Trophoblast cell (in vitro differentiated cells and primary cell): ENCODE results near the gene TRAIP.

Source experiments
- DNase-seq, 2 donors: peaks; one replicate each; pipeline ENCODE4 v3.0.0-alpha.2; 2016
- H2AFZ ChIP-seq: 2 replicates; pipeline ENCODE4 v1.6.1; 2013; ENCODE audit warnings: low read length, moderate library complexity, mild to moderate bottlenecking; ENCODE audit not compliant: insufficient read depth, poor library complexity
- H2AK5ac ChIP-seq: 2 replicates; pipeline ENCODE4 v1.6.1; 2013; ENCODE audit warnings: mild to moderate bottlenecking, low read length
- H2BK120ac ChIP-seq: 2 replicates; pipeline ENCODE4 v1.6.1; 2013; ENCODE audit warnings: low read length, mild to moderate bottlenecking, moderate library complexity; ENCODE audit not compliant: insufficient read depth, poor library complexity
- H2BK12ac ChIP-seq: 2 replicates; pipeline ENCODE4 v1.6.1; 2013; ENCODE audit warnings: mild to moderate bottlenecking, low read length, moderate library complexity
- H2BK5ac ChIP-seq: 2 replicates; pipeline ENCODE4 v1.6.1; 2013; ENCODE audit warnings: low read length, low read depth, moderate library complexity, mild to moderate bottlenecking; ENCODE audit not compliant: poor library complexity
- H3K14ac ChIP-seq: 2 replicates; pipeline ENCODE4 v1.6.1; 2013; ENCODE audit warnings: mild to moderate bottlenecking, low read length
- H3K18ac ChIP-seq: 2 replicates; pipeline ENCODE4 v1.6.1; 2013; ENCODE audit warnings: mild to moderate bottlenecking, low read length
- H3K23ac ChIP-seq: 2 replicates; pipeline ENCODE4 v1.6.1; 2013; ENCODE audit warnings: low read length
- H3K27ac ChIP-seq: 2 replicates; pipeline ENCODE4 v1.5.1; 2013; ENCODE audit warnings: low read depth, mild to moderate bottlenecking, inconsistent platforms, low read length, moderate library complexity
- H3K27me3 ChIP-seq: 2 replicates; pipeline ENCODE4 v1.6.1; 2013; ENCODE audit warnings: inconsistent platforms, mild to moderate bottlenecking, low read length, moderate library complexity; ENCODE audit not compliant: insufficient read depth
- H3K36me3 ChIP-seq, 2 experiments: 1 replicate in 1 of 2; 2 replicates in 1 of 2; pipeline ENCODE4 v1.6.1; 2013; ENCODE audit warnings: low read length in 2 of 2, mild to moderate bottlenecking in 2 of 2, moderate library complexity in 1 of 2; ENCODE audit not compliant: insufficient read depth in 2 of 2, control insufficient read depth in 1 of 2
- H3K4ac ChIP-seq: 2 replicates; pipeline ENCODE4 v1.6.1; 2013; ENCODE audit warnings: low read depth, mild to moderate bottlenecking, low read length, moderate library complexity
- H3K4me1 ChIP-seq, 2 experiments: 1 replicate in 1 of 2; 2 replicates in 1 of 2; pipeline ENCODE4 v1.6.1; 2013; ENCODE audit warnings: low read length in 2 of 2, mild to moderate bottlenecking in 2 of 2, moderate library complexity in 1 of 2; ENCODE audit not compliant: insufficient read depth in 2 of 2, control insufficient read depth in 1 of 2
- H3K4me2 ChIP-seq: 2 replicates; pipeline ENCODE4 v1.6.1; 2013; ENCODE audit warnings: inconsistent platforms, mild to moderate bottlenecking, low read length, moderate library complexity
- H3K4me3 ChIP-seq: 2 replicates; pipeline ENCODE4 v1.5.1; 2013; ENCODE audit warnings: mild to moderate bottlenecking, low read depth, low read length, inconsistent platforms
- H3K79me1 ChIP-seq: one replicate; pipeline ENCODE4 v1.6.1; 2013; ENCODE audit warnings: low read length
- H3K79me2 ChIP-seq: 2 replicates; pipeline ENCODE4 v1.6.1; 2013; ENCODE audit warnings: low read length, mild to moderate bottlenecking; ENCODE audit not compliant: control insufficient read depth, insufficient read depth, poor library complexity
- H3K9ac ChIP-seq: 2 replicates; pipeline ENCODE4 v1.6.1; 2013; ENCODE audit warnings: mild to moderate bottlenecking, low read length
- H3K9me3 ChIP-seq: 2 replicates; pipeline ENCODE4 v1.6.1; 2013; ENCODE audit warnings: low read depth, mild to moderate bottlenecking, control low read depth, inconsistent platforms, low read length; ENCODE audit not compliant: insufficient read depth
- H4K12ac ChIP-seq: 2 replicates; pipeline ENCODE4 v1.6.1; 2013; ENCODE audit warnings: low read depth, mild to moderate bottlenecking, low read length, moderate library complexity
- H4K8ac ChIP-seq: 2 replicates; pipeline ENCODE4 v1.6.1; 2013; ENCODE audit warnings: low read depth, mild to moderate bottlenecking, low read length, moderate library complexity
- H4K91ac ChIP-seq: one replicate; pipeline ENCODE4 v1.6.1; 2013; ENCODE audit warnings: low read depth, mild to moderate bottlenecking, low read length, moderate library complexity
- WGBS: extraction: QIAGEN DNeasy Blood & Tissue Kit; methylation state at CpG from one replicate; pipeline ENCODE4 v1.1.7; 2013; ENCODE audit warnings: missing lambda C conversion rate; ENCODE audit not compliant: insufficient read length, insufficient coverage; ENCODE audit errors: extremely low coverage; 5-methylcytosine and 5-hydroxymethylcytosine counted together

Gene TRAIP

GRCh38 chr3:49859576-49860305 lies 3.4 kb upstream of the TRAIP start:
- no peak overlapping the region for H2AK5ac ChIP-seq
- WGBS, result no CpG with 5 or more reads among the region's 12 CpGs
- H2BK12ac ChIP-seq, result no peak overlapping the region
- DNase-seq, result no peak
- no peak overlapping the region for H3K9ac ChIP-seq
- H3K79me1 ChIP-seq, result peaks cover 5% of the 10 kb centered on the region
- H2BK5ac ChIP-seq, result no peak overlapping the region
- H3K18ac ChIP-seq, result no peak overlapping the region
- H3K27ac ChIP-seq, result no peak overlapping the region
- H4K91ac ChIP-seq, result no peak overlapping the region
- H2AFZ ChIP-seq, result no peak overlapping the region
- no peak overlapping the region for H3K4me2 ChIP-seq
- peaks cover 5 to 12% of the 10 kb centered on the region in 2 experiments for H3K4me1 ChIP-seq
- no peak overlapping the region for H3K23ac ChIP-seq
- H3K4me3 ChIP-seq, result no peak overlapping the region
- no peaks in the 10 kb centered on the region for H3K36me3 ChIP-seq
- peaks cover 2% of the 10 kb centered on the region for H3K79me2 ChIP-seq
- no peaks in the 10 kb centered on the region for H3K9me3 ChIP-seq
- no peak overlapping the region for H3K14ac ChIP-seq
- H4K12ac ChIP-seq, result no peak overlapping the region
- H4K8ac ChIP-seq, result no peak overlapping the region
- H3K27me3 ChIP-seq, result no peaks in the 10 kb centered on the region
- no peak overlapping the region for H2BK120ac ChIP-seq
- no peak overlapping the region for H3K4ac ChIP-seq

GRCh38 chr3:49855662-49856061 lies 702 bp downstream of the TRAIP start:
- Histone ChIP-seq H2BK120ac (no peak overlapping the region), H3K79me1 (peaks cover 5% of the 10 kb centered on the region)

DNA sequence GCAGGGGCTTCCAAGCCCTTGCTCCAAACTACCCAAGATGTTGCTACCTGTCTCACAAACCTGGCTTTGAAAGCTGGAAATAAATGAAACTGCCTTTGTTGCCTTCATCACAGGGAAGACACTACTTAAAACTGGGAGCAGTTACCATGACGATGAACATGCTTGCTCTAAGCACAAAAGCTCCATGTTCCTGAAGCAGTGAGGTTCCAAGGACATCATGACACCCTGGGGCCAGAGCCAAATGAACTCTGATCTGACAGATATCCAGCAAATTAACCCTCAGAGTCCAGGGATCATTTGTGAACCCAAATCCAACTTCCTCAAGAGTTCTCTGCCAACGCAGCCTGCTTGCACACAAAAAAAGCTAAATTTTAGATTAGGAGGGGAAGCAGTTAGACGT lies 10.7 kb downstream of the TRAIP start:
- no peak overlapping the region for H2AFZ ChIP-seq
- H3K4ac ChIP-seq, result no peak overlapping the region
- H3K79me2 ChIP-seq, result no peaks in the 10 kb centered on the region
- no peak overlapping the region for H3K23ac ChIP-seq
- no peak overlapping the region for H3K14ac ChIP-seq
- H4K8ac ChIP-seq, result no peak overlapping the region
- H4K91ac ChIP-seq, result no peak overlapping the region
- H3K36me3 ChIP-seq, result peaks cover 26 to 28% of the 10 kb centered on the region in 2 experiments
- H3K4me1 ChIP-seq, result no peaks in the 10 kb centered on the region
- H2BK120ac ChIP-seq, result no peak overlapping the region
- no peaks in the 10 kb centered on the region for H3K9me3 ChIP-seq
- no peak overlapping the region for H3K9ac ChIP-seq
- H2BK5ac ChIP-seq, result no peak overlapping the region
- H3K79me1 ChIP-seq, result no peaks in the 10 kb centered on the region
- WGBS, result no CpG with 5 or more reads among the region's 3 CpGs
- no peak for DNase-seq
- H3K18ac ChIP-seq, result no peak overlapping the region
- H3K27ac ChIP-seq, result no peak overlapping the region
- no peak overlapping the region for H3K4me2 ChIP-seq
- H4K12ac ChIP-seq, result no peak overlapping the region
- H2BK12ac ChIP-seq, result no peak overlapping the region
- H3K4me3 ChIP-seq, result no peak overlapping the region
- H2AK5ac ChIP-seq, result no peak overlapping the region
- H3K27me3 ChIP-seq, result no peaks in the 10 kb centered on the region

More at GRCh38 chr3:49855662-49856061, 702 bp downstream of the TRAIP start:
- no peak overlapping the region for H2BK5ac ChIP-seq
- no peaks in the 10 kb centered on the region for H3K9me3 ChIP-seq
- WGBS, result no CpG with 5 or more reads among the region's 5 CpGs
- H4K91ac ChIP-seq, result no peak overlapping the region
- peak overlapping the region; percentile 44 for H3K18ac ChIP-seq
- no peak overlapping the region for H3K14ac ChIP-seq
- no peak for DNase-seq
- no peaks in the 10 kb centered on the region for H3K27me3 ChIP-seq
- peak overlapping the region; percentile 23 for H4K8ac ChIP-seq
- peaks cover 2% of the 10 kb centered on the region for H3K79me2 ChIP-seq
- peaks cover 5 to 12% of the 10 kb centered on the region in 2 experiments for H3K4me1 ChIP-seq
- no peak overlapping the region for H2BK12ac ChIP-seq
- H3K36me3 ChIP-seq, result no peaks in the 10 kb centered on the region
- no peak overlapping the region for H3K23ac ChIP-seq
- H2AFZ ChIP-seq, result no peak overlapping the region
- H3K4ac ChIP-seq, result peak overlapping the region; percentile 52
- H3K9ac ChIP-seq, result peak overlapping the region; percentile 15
- H2AK5ac ChIP-seq, result no peak overlapping the region
- H4K12ac ChIP-seq, result peak overlapping the region; percentile 13
- H3K4me3 ChIP-seq, result no peak overlapping the region
- no peak overlapping the region for H3K27ac ChIP-seq
- H3K4me2 ChIP-seq, result peak overlapping the region; percentile 92

- no peak overlapping the region for H3K4me3 ChIP-seq
- no CpG with 5 or more reads among the region's 5 CpGs for WGBS
- H3K79me1 ChIP-seq, result no peaks in the 10 kb centered on the region
- no peak overlapping the region for H2AK5ac ChIP-seq
- no peak overlapping the region for H3K9ac ChIP-seq
- H3K4ac ChIP-seq, result no peak overlapping the region
- H2AFZ ChIP-seq, result no peak overlapping the region
- H2BK5ac ChIP-seq, result no peak overlapping the region
- H3K4me1 ChIP-seq, result no peaks in the 10 kb centered on the region
- no peaks in the 10 kb centered on the region for H3K27me3 ChIP-seq
- H3K27ac ChIP-seq, result no peak overlapping the region
- H3K14ac ChIP-seq, result no peak overlapping the region
- H4K91ac ChIP-seq, result no peak overlapping the region
- H3K4me2 ChIP-seq, result no peak overlapping the region
- no peaks in the 10 kb centered on the region for H3K79me2 ChIP-seq
- no peak overlapping the region for H3K23ac ChIP-seq
- no peaks in the 10 kb centered on the region for H3K9me3 ChIP-seq
- peaks cover 27 to 30% of the 10 kb centered on the region in 2 experiments for H3K36me3 ChIP-seq
- H4K12ac ChIP-seq, result no peak overlapping the region
- no peak overlapping the region for H2BK120ac ChIP-seq
- no peak overlapping the region for H2BK12ac ChIP-seq
- no peak overlapping the region for H4K8ac ChIP-seq
- DNase-seq, result no peak
- H3K18ac ChIP-seq, result no peak overlapping the region
Measured at GRCh38 chr3:49844464-49845183, 11.7 kb downstream of the TRAIP start.
